SKM-1 (cell line): Measurements from ENCODE around the gene CPNE9.

Source experiments
- DNase-seq: peaks from one replicate; lab custom pipeline; 2025; ENCODE audit not compliant: unreplicated experiment; lab: John Stamatoyannopoulos, UW

The CPNE9 gene

DNA sequence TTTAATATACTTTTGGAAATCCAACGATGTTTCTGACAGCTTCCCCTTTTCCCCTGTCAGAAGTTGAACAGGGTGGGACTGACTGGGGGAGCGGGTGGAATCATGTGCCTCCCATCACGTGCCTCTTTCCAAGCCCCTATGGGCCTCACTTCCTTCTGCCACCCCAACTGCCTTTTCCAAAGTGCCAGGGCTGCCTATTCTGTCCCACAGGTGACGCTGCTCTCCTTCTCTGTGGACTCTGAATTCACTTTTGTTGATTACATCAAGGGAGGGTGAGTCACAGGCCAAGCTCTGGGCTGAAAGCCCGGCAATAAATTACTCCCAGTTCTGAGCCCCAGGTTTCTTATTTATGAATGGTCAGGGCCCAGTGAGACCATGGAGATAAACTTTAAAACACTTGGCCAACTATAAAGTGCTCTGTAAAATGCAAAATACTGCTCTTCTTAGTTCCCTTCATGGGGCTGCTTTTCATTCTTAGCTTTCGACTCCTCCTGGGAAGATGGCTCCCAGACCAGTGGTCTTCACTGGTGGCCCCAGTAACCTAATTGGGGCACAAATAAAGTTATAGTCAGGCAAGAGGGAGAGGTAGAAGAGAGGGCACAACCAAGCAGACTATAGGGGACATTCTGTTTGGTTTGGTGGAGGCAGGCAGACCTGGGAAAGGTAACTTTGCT, 12.3 kb downstream of the CPNE9 start:
- peak; percentile 87 for DNase-seq

GRCh38 chr3:9716801-9717555, 13.3 kb downstream of the CPNE9 start:
- no peak for DNase-seq

GRCh38 chr3:9717563-9717962, 13.9 kb downstream of the CPNE9 start:
- DNase-seq: no peak

GRCh38 chr3:9718118-9718517, 14.5 kb downstream of the CPNE9 start:
- DNase-seq: no peak

DNA sequence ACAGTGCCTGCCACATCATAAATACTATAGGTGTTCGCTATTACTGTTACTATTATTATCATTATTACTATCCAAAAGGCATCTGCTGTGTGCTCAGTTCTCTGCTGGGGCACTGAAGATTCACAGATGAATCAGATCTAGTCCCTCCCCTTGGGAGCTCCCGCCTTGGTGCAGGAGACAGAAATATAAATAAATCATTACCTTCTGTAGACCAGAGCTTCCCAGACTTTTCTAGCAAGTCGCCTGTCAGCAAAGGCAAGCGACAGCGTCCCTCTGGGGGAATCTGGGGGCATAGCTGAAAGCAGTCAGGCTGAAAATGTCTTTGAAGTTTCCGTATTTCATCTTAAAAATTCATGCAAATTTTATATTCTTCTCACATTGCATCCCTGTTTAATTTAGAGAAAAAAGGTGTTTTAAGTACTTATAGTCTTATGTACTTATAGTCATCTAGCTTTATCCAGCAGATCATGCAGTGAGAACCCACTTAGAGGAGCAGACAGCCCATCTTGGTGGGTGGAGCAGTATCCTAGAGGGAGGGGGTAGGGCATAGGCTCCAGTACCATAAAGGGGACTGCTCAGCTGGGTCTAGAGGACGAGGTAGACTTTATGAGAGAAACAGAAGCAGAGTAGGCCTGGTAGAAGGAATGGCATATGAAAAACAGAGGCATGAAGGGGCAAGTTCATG, 17.5 kb downstream of the CPNE9 start:
- no peak for DNase-seq

DNA sequence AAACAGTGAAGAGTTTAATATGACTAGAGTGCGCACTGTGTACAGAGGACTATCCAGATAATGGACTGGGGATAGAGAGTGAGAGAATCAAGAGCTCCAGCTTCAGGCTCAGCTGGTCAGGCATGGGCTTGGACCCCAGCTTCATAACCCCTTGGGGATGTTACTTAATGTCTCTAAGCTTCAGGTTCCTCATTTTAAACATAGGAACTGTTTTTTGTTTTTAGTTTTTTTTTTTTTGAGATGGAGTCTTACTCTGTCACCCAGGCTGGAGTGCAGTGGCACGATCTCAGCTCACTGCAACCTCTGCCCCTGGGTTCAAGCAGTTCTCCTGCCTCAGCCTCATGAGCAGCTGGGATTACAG, 18.0 kb downstream of the CPNE9 start:
- no peak for DNase-seq

DNA sequence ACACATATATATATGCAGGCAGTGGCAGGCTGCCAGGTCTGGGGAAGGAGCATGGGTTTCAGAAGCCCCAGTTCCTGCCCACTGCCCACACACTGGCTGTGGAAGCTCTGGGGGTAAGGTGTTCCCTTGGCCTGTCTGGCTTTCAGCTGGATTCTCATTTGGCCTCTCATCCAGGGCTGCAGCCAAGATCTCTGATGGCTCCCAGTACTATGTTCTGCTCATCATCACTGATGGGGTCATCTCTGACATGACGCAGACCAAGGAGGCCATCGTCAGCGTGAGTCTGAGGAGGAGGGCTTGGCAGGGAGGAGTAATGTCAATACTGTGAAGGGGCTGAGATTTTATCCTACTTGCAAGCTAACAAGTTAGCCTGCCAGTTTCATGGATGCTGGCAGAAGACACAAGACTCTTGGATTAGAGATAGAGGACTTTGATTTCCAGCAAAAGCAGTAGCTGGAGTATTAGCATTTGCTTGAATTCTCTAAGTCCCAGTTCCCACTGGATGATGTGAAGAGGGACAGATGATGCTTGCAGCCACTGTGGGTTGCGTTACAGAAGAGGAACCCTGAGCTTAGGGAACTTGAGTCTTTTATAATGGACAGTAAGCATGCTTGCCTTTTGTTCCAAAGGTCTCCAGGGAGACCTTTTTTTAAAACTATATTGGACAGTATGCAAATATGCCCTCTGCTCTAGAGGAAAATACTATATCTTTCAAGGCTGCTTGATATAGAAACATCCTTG, 22.3 kb downstream of the CPNE9 start:
- no peak for DNase-seq

- DNase-seq: no peak
Measured at GRCh38 chr3:9727041-9727595, 23.5 kb downstream of the CPNE9 start.

DNA sequence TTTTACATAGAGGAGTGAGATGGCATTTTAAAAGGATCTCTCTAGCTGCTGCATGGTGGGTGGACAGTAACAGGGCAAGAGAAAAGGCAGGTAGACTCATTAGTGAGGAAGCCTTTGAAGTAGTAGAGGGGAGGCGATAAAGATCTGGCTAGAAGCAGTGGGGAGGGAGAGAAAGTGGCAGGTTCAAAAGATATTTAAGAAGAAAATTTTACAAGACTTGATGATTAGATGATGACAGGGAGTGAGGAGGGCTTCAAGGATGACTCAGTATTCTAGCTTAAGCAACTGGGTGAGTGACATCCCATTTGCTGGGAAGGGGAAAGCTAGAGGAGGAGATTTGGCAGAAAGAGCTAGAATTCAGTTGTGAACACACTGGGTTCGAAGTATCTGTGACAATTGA, 24.1 kb downstream of the CPNE9 start:
- DNase-seq: no peak

DNA sequence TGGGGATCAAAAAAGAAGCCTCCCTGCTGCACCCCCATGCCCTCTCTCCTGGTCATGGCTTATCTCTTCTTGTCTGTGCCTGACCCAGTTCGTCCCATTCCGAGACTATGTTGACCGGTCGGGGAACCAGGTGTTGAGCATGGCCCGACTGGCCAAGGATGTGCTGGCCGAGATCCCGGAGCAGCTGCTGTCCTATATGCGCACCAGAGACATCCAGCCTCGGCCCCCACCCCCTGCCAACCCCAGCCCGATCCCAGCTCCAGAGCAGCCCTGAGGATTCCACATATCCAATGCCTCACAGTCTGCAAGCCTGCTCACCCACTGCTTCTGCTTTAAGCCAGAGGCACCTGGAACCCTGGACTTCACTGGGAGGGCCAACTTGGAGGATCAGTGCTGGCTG, 25.8 kb downstream of the CPNE9 start:
- DNase-seq: no peak

GRCh38 chr3:9730657-9731205, 27.1 kb downstream of the CPNE9 start:
- peak; percentile 96 for DNase-seq

GRCh38 chr3:9731206-9732079, 27.8 kb downstream of the CPNE9 start, which contains the start of gene BRPF1:
BRPF1 (plus strand) TSS chr3:9731735; CDS start chr3:9734141, 2,406 bp downstream.
- peak; percentile 96 for DNase-seq

- no peak for DNase-seq
Measured at GRCh38 chr3:9732080-9732739, 28.6 kb downstream of the CPNE9 start.

DNA sequence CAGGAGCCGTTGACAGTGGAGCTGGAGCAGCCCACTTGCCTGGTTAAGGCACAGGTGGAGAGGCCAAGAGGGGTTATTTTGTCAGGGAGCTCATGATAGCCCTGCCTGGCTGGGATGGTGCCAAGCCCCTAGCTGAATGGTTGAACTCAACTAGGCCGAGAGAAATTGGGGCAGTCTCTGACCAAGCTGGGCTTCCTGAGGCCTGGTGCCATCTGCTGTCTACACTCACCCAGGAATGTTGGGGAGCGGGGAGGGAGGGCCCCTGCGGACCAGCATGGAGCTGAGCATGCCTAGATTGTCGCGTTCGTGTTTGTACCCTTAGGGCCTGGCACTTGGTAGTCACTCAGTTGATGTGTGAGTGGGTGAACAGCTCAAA, 29.1 kb downstream of the CPNE9 start:
- no peak for DNase-seq

GRCh38 chr3:9736831-9737230, 33.2 kb downstream of the CPNE9 start:
- no peak for DNase-seq

DNA sequence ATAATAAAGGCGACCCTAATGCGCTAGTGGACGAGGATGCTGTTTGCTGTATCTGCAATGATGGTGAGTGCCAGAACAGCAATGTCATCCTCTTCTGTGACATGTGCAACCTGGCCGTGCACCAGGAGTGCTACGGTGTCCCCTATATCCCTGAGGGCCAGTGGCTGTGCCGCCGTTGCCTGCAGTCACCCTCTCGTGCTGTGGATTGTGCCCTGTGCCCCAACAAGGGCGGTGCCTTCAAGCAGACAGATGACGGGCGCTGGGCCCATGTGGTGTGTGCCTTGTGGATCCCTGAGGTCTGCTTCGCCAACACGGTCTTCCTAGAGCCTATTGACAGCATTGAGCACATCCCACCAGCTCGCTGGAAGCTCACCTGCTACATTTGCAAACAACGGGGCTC, 35.5 kb downstream of the CPNE9 start:
- no peak for DNase-seq

DNA sequence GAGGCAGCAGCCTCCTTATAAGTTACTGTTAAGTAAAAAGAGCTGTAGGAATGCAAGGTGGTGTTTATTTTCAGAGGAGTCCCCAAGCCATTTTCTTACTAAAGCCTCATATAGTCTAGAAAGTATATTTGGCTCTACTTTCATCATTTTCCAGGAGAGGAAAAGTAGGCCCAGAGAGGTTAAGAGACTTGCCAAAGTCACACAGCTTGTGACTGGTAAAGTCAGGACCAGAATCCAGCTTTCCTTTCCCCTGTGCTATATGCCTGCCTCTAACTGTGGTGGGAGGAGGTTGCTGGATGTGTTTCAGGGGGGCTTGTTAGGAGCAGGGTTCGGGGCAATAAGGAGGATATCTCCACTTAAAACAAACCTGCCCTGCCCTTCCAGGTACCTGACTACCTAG, 38.9 kb downstream of the CPNE9 start:
- no peak for DNase-seq

GRCh38 chr3:9743548-9743947, 39.9 kb downstream of the CPNE9 start:
- no peak for DNase-seq

DNA sequence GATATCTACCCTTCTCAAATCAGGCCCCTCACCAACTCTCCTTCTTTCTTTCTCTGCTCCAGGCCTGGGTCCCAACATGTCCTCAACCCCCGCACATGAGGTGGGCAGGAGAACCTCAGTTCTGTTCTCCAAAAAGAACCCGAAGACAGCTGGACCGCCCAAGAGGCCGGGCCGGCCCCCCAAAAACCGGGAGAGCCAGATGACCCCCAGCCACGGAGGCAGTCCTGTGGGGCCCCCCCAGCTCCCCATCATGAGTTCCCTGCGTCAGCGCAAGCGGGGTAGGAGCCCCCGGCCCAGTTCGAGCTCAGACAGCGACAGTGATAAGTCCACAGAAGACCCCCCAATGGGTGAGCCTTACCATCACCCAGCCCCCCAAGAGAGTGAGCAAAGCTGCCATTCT, 40.5 kb downstream of the CPNE9 start:
- no peak for DNase-seq
